HepG2 (cell line): ENCODE data around the gene ZFPL1. TPM values are rescaled to one million over a fixed set of nuclear protein-coding genes. Genes with fewer than 3 reads are reported as not detected.

ENCODE experiments used
- ETV5 ChIP-seq: IDR thresholded peaks from 2 replicates; pipeline ENCODE4 v1.6.1; 2018; ENCODE audit warnings: missing biosample characterization, missing genetic modification reagents, inconsistent platforms, borderline replicate concordance
- KLF15 ChIP-seq: sonication (generic); formaldehyde crosslinking; IDR thresholded peaks from 2 replicates; pipeline ENCODE4 v1.8.1; 2023; ENCODE audit warnings: borderline replicate concordance, mild to moderate bottlenecking, inconsistent platforms, missing genetic modification reagents, mixed read lengths
- MAZ ChIP-seq, 2 experiments: sonication (generic) in 1 of 2; formaldehyde crosslinking in 1 of 2; IDR thresholded peaks; 2 replicates each; pipeline versions ENCODE4 v1.5.0 to v1.6.1; 2012 to 2020; ENCODE audit warnings: low read depth in 2 of 2, mild to moderate bottlenecking in 2 of 2, borderline replicate concordance in 1 of 2, improper control_type of control experiment in 1 of 2, low read length in 1 of 2, missing genetic modification reagents in 1 of 2, moderate library complexity in 1 of 2
- MXD4 ChIP-seq: IDR thresholded peaks from 2 replicates; pipeline ENCODE4 v1.6.1; 2016; ENCODE audit warnings: mild to moderate bottlenecking, missing biosample characterization, missing genetic modification reagents
- NFE2 ChIP-seq: sonication (generic); formaldehyde crosslinking; IDR thresholded peaks from 2 replicates; pipeline ENCODE4 v1.4.0; 2020; ENCODE audit warnings: missing genetic modification reagents
- POLR2A ChIP-seq, 2 experiments: IDR thresholded peaks; 2 replicates each; pipeline ENCODE4 v1.6.1; 2011; ENCODE audit warnings: low read depth in 2 of 2, low read length in 2 of 2, mild to moderate bottlenecking in 1 of 2, moderate library complexity in 1 of 2; ENCODE audit not compliant: insufficient read depth in 1 of 2
- RARG ChIP-seq: sonication (generic); formaldehyde crosslinking; IDR thresholded peaks from 2 replicates; pipeline ENCODE4 v1.4.0; 2020; ENCODE audit warnings: low read depth, mild to moderate bottlenecking, missing genetic modification reagents
- RFXANK ChIP-seq: IDR thresholded peaks from 2 replicates; pipeline ENCODE4 v1.6.1; 2016
- RXRA ChIP-seq: sonication (generic); formaldehyde crosslinking; IDR thresholded peaks from 2 replicates; pipeline ENCODE4 v1.5.1; 2020; ENCODE audit warnings: missing genetic modification reagents
- SATB2 ChIP-seq: sonication (generic); formaldehyde crosslinking; IDR thresholded peaks from 2 replicates; pipeline ENCODE4 v1.5.0; 2020; ENCODE audit warnings: missing genetic modification reagents
- SKI ChIP-seq: fragments of 450-650 bp; IDR thresholded peaks from one replicate; pipeline ENCODE4 v1.6.1; 2018; ENCODE audit warnings: mild to moderate bottlenecking; ENCODE audit not compliant: partially characterized antibody
- TBX3 ChIP-seq: fragments of 450-650 bp; IDR thresholded peaks from 2 replicates; pipeline ENCODE4 v1.6.1; 2017; ENCODE audit warnings: antibody characterized with exemption, mild to moderate bottlenecking, inconsistent platforms, borderline replicate concordance
- ZNF124 ChIP-seq: sonication (generic); formaldehyde crosslinking; IDR thresholded peaks from 2 replicates; pipeline ENCODE4 v1.4.0; 2020; ENCODE audit warnings: missing genetic modification reagents
- ZNF24 ChIP-seq: fragments of 450-650 bp; IDR thresholded peaks from 2 replicates; pipeline ENCODE4 v1.6.1; 2017; ENCODE audit warnings: antibody characterized with exemption, mild to moderate bottlenecking
- ZNF558 ChIP-seq: sonication (generic); formaldehyde crosslinking; IDR thresholded peaks from 2 replicates; pipeline ENCODE4 v1.9.0; 2022; ENCODE audit warnings: mild to moderate bottlenecking, missing genetic modification reagents, borderline replicate concordance
- ZNF619 ChIP-seq: sonication (generic); formaldehyde crosslinking; IDR thresholded peaks from 2 replicates; pipeline ENCODE4 v1.4.0; 2020; ENCODE audit warnings: mild to moderate bottlenecking, missing genetic modification reagents
- ZNF709 ChIP-seq: sonication (generic); formaldehyde crosslinking; IDR thresholded peaks from 2 replicates; pipeline ENCODE4 v1.5.0; 2020; ENCODE audit warnings: mild to moderate bottlenecking, missing genetic modification reagents
- ZNF761 ChIP-seq: sonication (generic); formaldehyde crosslinking; conservative IDR thresholded peaks from 2 replicates; pipeline ENCODE4 v1.4.0; 2020; ENCODE audit warnings: mild to moderate bottlenecking, missing genetic modification reagents
- ZNF772 ChIP-seq: sonication (generic); formaldehyde crosslinking; IDR thresholded peaks from 2 replicates; pipeline ENCODE4 v1.5.0; 2020; ENCODE audit warnings: mild to moderate bottlenecking, missing genetic modification reagents
- polyA plus RNA-seq, 8 experiments: library from polyadenylated mRNA; depleted of rRNA in 3 of 8; stranded (reverse) in 7 of 8; unstranded in 1 of 8; fragments of >200 nt; fragmentation: Illumina TruSeq in 4 of 8; extraction: Trizol in 4 of 8; gene quantifications; 2 replicates each; pipeline versions ENCODE4 v1.2.1 to v1.2.3, GENCODE V29; 2011 to 2016; ENCODE audit warnings: low read depth in 4 of 8, missing spikeins in 1 of 8, mixed read lengths in 1 of 8; ENCODE audit not compliant: insufficient read depth in 1 of 8
- total RNA-seq, 5 experiments: library from RNA; depleted of rRNA; stranded (reverse); fragments of >200 nt; fragmentation: Illumina TruSeq; extraction: Trizol; gene quantifications; 2 replicates each; pipeline ENCODE4 v1.2.3, GENCODE V29; 2016; ENCODE audit warnings: low read depth in 1 of 5
- TF ChIP-seq, protein P1 (sequence below): sonication (generic); formaldehyde crosslinking; conservative IDR thresholded peaks from 2 replicates; pipeline ENCODE4 v1.4.0; 2020; ENCODE audit warnings: mild to moderate bottlenecking, missing genetic modification reagents, moderate library complexity
- TF ChIP-seq, protein P2 (sequence below): sonication (generic); formaldehyde crosslinking; IDR thresholded peaks from 2 replicates; pipeline ENCODE4 v1.4.0; 2020; ENCODE audit warnings: mild to moderate bottlenecking, missing genetic modification reagents
- TF ChIP-seq, protein P3 (sequence below): sonication (generic); formaldehyde crosslinking; IDR thresholded peaks from 2 replicates; pipeline ENCODE4 v1.8.0; 2022; ENCODE audit warnings: missing genetic modification reagents, mild to moderate bottlenecking, moderate library complexity, borderline replicate concordance

ZFPL1 gene
- total and polyA plus RNA-seq, 2 of the 13 experiments (the other 11 are each of a cell fraction or from before 2014, with no cell fraction given) = 32.2 to 56.0 TPM

DNA sequence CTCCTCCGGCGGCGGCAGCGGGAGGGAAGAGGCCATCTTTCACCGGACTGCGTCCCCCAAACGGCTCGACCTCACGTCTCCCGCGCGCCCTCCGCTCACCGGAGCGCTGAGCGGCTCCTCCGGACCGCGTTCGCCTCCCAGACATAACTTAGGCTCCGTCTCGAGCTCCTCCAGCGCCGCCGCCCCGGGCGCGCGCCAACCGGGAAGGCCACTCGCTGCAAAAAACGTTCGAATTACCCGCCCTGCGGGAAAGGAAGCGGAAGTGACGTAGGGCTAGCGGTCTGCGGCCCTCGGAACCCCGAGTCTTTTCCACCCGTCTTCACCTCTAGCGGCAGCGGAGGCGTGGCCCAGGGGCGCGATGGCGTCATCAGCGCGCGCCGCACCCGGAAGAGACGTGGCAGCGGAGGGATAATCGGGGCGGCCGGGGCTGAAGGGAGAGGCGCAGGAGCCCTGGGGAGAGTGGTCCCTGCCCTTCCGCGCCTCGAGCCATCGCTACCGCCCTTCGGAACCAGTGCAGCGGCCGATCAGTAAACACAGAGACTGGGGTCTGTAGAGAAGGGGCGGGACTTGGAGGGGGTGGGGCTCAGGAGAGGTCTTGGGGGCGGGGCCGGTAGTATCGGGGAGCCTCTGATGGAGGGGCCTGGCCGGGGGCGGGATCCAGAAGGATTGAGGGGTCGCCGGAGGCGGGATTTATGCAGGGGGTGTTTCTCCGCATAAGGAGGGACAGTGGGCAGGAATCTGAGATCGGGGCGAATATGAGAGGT, at the start of gene ZFPL1, which contains the start of gene CDCA5 (continued):
- TF ChIP-seq MXD4 (CRISPR knock-in tag) (peak; percentile 86), ZNF24 (no peak), ZNF124 (CRISPR knock-in tag) (peak; percentile 53), RFXANK (CRISPR knock-in tag) (no peak), NFE2 (CRISPR knock-in tag) (no peak), RXRA (CRISPR knock-in tag) (no peak; the same call in 1 of the 2 replicates), SATB2 (no peak), ZNF761 (peak; percentile 83; the same call in 1 of the 2 replicates), KLF15 (no peak; the same call in 1 of the 2 replicates), SKI (no peak), ETV5 (peak; percentile 88; the same call in 1 of the 2 replicates), TBX3 (no peak), RARG (CRISPR knock-in tag) (no peak), ZNF619 (CRISPR knock-in tag) (peak; percentile 40; the same call in 1 of the 2 replicates), POLR2A (IDR thresholded peaks at IDR 0.05; ENCODE audit: insufficient read depth in 1 of 2, low read depth in 2 of 2, low read length in 2 of 2) (peak; percentile 63 to 71), ZNF772 (CRISPR knock-in tag) (no peak; the same call in 1 of the 2 replicates), ZNF558 (peak; percentile 82), MAZ (IDR thresholded peaks at IDR 0.05; ENCODE audit: borderline replicate concordance, low read depth, low read length) (peak; percentile 59; the same call in 1 of the 2 replicates), MAZ (CRISPR knock-in tag; IDR thresholded peaks at IDR 0.05; ENCODE audit: low read depth) (peak; percentile 71; the same call in 1 of the 2 replicates), ZNF709 (CRISPR knock-in tag) (peak; percentile 41; the same call in 1 of the 2 replicates)
- TF ChIP-seq, protein P1, sequence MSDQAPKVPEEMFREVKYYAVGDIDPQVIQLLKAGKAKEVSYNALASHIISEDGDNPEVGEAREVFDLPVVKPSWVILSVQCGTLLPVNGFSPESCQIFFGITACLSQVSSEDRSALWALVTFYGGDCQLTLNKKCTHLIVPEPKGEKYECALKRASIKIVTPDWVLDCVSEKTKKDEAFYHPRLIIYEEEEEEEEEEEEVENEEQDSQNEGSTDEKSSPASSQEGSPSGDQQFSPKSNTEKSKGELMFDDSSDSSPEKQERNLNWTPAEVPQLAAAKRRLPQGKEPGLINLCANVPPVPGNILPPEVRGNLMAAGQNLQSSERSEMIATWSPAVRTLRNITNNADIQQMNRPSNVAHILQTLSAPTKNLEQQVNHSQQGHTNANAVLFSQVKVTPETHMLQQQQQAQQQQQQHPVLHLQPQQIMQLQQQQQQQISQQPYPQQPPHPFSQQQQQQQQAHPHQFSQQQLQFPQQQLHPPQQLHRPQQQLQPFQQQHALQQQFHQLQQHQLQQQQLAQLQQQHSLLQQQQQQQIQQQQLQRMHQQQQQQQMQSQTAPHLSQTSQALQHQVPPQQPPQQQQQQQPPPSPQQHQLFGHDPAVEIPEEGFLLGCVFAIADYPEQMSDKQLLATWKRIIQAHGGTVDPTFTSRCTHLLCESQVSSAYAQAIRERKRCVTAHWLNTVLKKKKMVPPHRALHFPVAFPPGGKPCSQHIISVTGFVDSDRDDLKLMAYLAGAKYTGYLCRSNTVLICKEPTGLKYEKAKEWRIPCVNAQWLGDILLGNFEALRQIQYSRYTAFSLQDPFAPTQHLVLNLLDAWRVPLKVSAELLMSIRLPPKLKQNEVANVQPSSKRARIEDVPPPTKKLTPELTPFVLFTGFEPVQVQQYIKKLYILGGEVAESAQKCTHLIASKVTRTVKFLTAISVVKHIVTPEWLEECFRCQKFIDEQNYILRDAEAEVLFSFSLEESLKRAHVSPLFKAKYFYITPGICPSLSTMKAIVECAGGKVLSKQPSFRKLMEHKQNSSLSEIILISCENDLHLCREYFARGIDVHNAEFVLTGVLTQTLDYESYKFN (CRISPR knock-in tag) = peak; percentile 54
- TF ChIP-seq, protein P2, sequence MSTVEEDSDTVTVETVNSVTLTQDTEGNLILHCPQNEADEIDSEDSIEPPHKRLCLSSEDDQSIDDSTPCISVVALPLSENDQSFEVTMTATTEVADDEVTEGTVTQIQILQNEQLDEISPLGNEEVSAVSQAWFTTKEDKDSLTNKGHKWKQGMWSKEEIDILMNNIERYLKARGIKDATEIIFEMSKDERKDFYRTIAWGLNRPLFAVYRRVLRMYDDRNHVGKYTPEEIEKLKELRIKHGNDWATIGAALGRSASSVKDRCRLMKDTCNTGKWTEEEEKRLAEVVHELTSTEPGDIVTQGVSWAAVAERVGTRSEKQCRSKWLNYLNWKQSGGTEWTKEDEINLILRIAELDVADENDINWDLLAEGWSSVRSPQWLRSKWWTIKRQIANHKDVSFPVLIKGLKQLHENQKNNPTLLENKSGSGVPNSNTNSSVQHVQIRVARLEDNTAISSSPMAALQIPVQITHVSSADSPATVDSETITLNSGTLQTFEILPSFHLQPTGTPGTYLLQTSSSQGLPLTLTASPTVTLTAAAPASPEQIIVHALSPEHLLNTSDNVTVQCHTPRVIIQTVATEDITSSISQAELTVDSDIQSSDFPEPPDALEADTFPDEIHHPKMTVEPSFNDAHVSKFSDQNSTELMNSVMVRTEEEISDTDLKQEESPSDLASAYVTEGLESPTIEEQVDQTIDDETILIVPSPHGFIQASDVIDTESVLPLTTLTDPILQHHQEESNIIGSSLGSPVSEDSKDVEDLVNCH (CRISPR knock-in tag) = no peak
- TF ChIP-seq, protein P3, sequence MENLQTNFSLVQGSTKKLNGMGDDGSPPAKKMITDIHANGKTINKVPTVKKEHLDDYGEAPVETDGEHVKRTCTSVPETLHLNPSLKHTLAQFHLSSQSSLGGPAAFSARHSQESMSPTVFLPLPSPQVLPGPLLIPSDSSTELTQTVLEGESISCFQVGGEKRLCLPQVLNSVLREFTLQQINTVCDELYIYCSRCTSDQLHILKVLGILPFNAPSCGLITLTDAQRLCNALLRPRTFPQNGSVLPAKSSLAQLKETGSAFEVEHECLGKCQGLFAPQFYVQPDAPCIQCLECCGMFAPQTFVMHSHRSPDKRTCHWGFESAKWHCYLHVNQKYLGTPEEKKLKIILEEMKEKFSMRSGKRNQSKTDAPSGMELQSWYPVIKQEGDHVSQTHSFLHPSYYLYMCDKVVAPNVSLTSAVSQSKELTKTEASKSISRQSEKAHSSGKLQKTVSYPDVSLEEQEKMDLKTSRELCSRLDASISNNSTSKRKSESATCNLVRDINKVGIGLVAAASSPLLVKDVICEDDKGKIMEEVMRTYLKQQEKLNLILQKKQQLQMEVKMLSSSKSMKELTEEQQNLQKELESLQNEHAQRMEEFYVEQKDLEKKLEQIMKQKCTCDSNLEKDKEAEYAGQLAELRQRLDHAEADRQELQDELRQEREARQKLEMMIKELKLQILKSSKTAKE (CRISPR knock-in tag) = peak; percentile 73
